Panc1 (cell line): ENCODE results near the gene KIZ. TPM values are rescaled to one million over a fixed set of nuclear protein-coding genes. Genes with fewer than 3 reads are reported as not detected.

Source experiments
- ATAC-seq: fragments of 200-7000 bp; cut with Tn5 transposase; 2 replicates; pipeline ENCODE4 v1.9.1; 2020; ENCODE audit warnings: mild to moderate bottlenecking, moderate library complexity
- BruUV-seq: library from RNA; stranded (reverse); fragments of 400-500 nt; replicated peaks from 2 replicates; lab custom pipeline; 2021; lab: Mats Ljungman, UMichigan
- CTCF ChIA-PET: fragments of 300-600 bp; sonication (Branson Sonifier 250); formaldehyde crosslinking; loops from one replicate; lab custom pipeline; 2022; ENCODE audit warnings: antibody characterized with exemption; lab: Charles Lee
- POLR2A ChIA-PET: fragments of 300-600 bp; sonication (Branson Sonifier 250); formaldehyde crosslinking; loops from one replicate; lab custom pipeline; 2022; ENCODE audit warnings: antibody characterized with exemption; lab: Charles Lee
- DNase-seq: peaks from one replicate; pipeline ENCODE4 v3.0.0-alpha.2; 2010; ENCODE audit warnings: low read depth, low spot score
- H3K27ac ChIP-seq: 2 replicates; pipeline ENCODE4 v1.5.1; 2011; ENCODE audit warnings: mild to moderate bottlenecking, low read length, inconsistent platforms
- H3K27me3 ChIP-seq: fragments of 200-500 bp; sonication (Bioruptor generic); 2 replicates; pipeline ENCODE4 v1.6.0; 2014; ENCODE audit warnings: low read length, inconsistent platforms; ENCODE audit not compliant: control insufficient read depth, insufficient read depth
- H3K36me3 ChIP-seq: fragments of 200-500 bp; sonication (Bioruptor generic); 2 replicates; pipeline ENCODE4 v1.5.1; 2014; ENCODE audit warnings: inconsistent platforms, mild to moderate bottlenecking, low read length, moderate library complexity; ENCODE audit not compliant: control insufficient read depth, insufficient read depth
- H3K4me1 ChIP-seq: 2 replicates; pipeline ENCODE4 v1.5.1; 2011; ENCODE audit warnings: inconsistent platforms, mild to moderate bottlenecking, low read length, moderate library complexity; ENCODE audit not compliant: control insufficient read depth, insufficient read depth
- H3K4me3 ChIP-seq, 2 experiments: 2 replicates each; pipeline ENCODE4 v1.5.1; 2011 to 2012; ENCODE audit warnings: low read depth in 2 of 2, low read length in 2 of 2, mild to moderate bottlenecking in 2 of 2, inconsistent platforms in 1 of 2, moderate library complexity in 1 of 2
- H3K9me3 ChIP-seq: fragments of 200-500 bp; sonication (Bioruptor generic); 2 replicates; pipeline ENCODE4 v1.5.1; 2014; ENCODE audit warnings: low read depth, mild to moderate bottlenecking, inconsistent platforms, low read length, moderate library complexity; ENCODE audit not compliant: control insufficient read depth, insufficient read depth
- CTCF ChIP-seq: fragments of 450-650 bp; IDR thresholded peaks from 2 replicates; pipeline ENCODE4 v1.5.1; 2017; ENCODE audit warnings: mild to moderate bottlenecking
- POLR2AphosphoS5 ChIP-seq: IDR thresholded peaks from 2 replicates; pipeline ENCODE4 v1.6.1; 2012; ENCODE audit warnings: mild to moderate bottlenecking, low read depth, low read length, moderate library complexity
- REST ChIP-seq, 2 experiments: IDR thresholded peaks; 2 replicates each; pipeline ENCODE4 v1.6.1; 2011 to 2012; ENCODE audit warnings: low read depth in 2 of 2, control low read depth in 1 of 2, low read length in 1 of 2, mild to moderate bottlenecking in 1 of 2, moderate library complexity in 1 of 2; ENCODE audit not compliant: insufficient read depth in 1 of 2
- SIN3A ChIP-seq: IDR thresholded peaks from 2 replicates; pipeline ENCODE4 v1.6.1; 2012; ENCODE audit warnings: low read depth, mild to moderate bottlenecking, low read length, moderate library complexity, borderline replicate concordance; ENCODE audit not compliant: insufficient read depth
- TCF7L2 ChIP-seq: IDR thresholded peaks from 2 replicates; pipeline ENCODE4 v1.6.1; 2011; ENCODE audit warnings: mild to moderate bottlenecking, low read depth, low read length, inconsistent platforms
- in situ Hi-C: cut with HindIII; loops from 2 replicates; pipeline ENCODE4 v1.10.0; 2016; ENCODE audit warnings: low sequenced_read_pairs, low pct_unique_long_range_greater_than_20kb
- intact Hi-C: fragments of 100-400 bp; cut with micrococcal nuclease; formaldehyde crosslinking; loops from one replicate; pipeline ENCODE4 v1.10.0; 2022; ENCODE audit not compliant: unreplicated experiment
- total RNA-seq: library from RNA; stranded (reverse); gene quantifications from one replicate; pipeline ENCODE4 v1.2.1, GENCODE V29; 2021; ENCODE audit not compliant: unreplicated experiment

KIZ gene
- total RNA-seq, 1 experiment from 2014 or later: 6.5 TPM

GRCh38 chr20:21101453-21101931 lies 24.4 kb upstream of the KIZ start:
- ChIA-PET POLR2A (interaction anchor here (0.7 kb wide), 1 partner anchor 343 kb away, joined by 3 read pairs; no protein-coding TSS in a partner anchor), CTCF (no interaction called here)
- DNase-seq (no peak), ATAC-seq (no peak)
- H3K36me3 ChIP-seq: no peaks in the 10 kb centered on the region
- BruUV-seq: no TSS peak
- no peaks in the 10 kb centered on the region for H3K4me1 ChIP-seq
- in situ Hi-C loops (no loop called here), intact Hi-C loops (no loop called here)
- H3K9me3 ChIP-seq: no peaks in the 10 kb centered on the region
- TF ChIP-seq SIN3A (no peak), POLR2AphosphoS5 (no peak), REST (IDR thresholded peaks at IDR 0.05; ENCODE audit: insufficient read depth in 1 of 2, low read depth in 2 of 2, low read length in 1 of 2) (no peak), CTCF (no peak), TCF7L2 (no peak)
- peaks cover 5% of the 10 kb centered on the region; the same call in 1 of the 2 replicates for H3K27me3 ChIP-seq
- H3K27ac ChIP-seq: no peak overlapping the region
- H3K4me3 ChIP-seq: no peak overlapping the region

DNA sequence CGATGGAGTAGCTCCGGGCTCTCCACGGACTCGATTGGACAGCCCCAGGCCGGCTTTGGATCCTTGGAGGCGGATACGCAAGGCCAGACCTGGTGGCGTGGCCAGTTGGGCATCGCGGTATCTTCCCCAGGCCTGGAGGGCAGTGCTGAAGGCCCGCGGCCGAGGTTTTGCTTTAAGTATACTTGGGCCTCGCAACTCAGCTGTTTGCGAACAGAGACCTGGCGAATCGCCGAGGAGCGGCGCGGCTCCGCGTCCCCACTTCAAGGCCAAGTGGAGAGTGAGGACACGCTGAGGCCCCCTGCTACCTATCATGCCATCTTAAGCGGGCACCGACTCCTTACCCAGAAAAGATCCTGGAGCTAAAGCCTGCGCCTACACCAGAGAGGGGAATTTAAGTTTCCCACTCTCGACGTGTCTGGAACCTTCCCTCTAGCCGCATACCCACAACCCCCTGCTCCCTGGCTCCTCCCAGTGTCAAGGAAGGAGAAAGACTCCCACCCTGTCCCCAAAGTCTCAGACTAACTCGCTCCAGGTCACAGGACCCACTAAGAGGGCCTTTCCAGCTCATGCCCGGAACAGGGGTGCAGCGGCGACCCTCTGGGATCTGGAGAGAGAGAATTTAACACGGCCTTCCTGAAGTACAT lies 23.8 kb upstream of the KIZ start:
- CTCF ChIA-PET: no interaction called here
- no TSS peak for BruUV-seq
- no peak overlapping the region for H3K4me3 ChIP-seq
- POLR2A ChIA-PET: interaction anchor here (0.7 kb wide), 1 partner anchor 343 kb away, joined by 3 read pairs; no protein-coding TSS in a partner anchor
- H3K27ac ChIP-seq: no peak overlapping the region
- ATAC-seq (no peak), DNase-seq (no peak)
- intact Hi-C loops (no loop called here), in situ Hi-C loops (no loop called here)
- H3K9me3 ChIP-seq: no peaks in the 10 kb centered on the region
- no peaks in the 10 kb centered on the region for H3K36me3 ChIP-seq
- H3K4me1 ChIP-seq: no peaks in the 10 kb centered on the region
- TF ChIP-seq SIN3A (no peak), POLR2AphosphoS5 (no peak), CTCF (no peak), REST (IDR thresholded peaks at IDR 0.05; ENCODE audit: insufficient read depth in 1 of 2, low read depth in 2 of 2, low read length in 1 of 2) (no peak), TCF7L2 (no peak)
- peaks cover 2% of the 10 kb centered on the region; the same call in 1 of the 2 replicates for H3K27me3 ChIP-seq
